HEK293 (cell line): Measurements from ENCODE around the gene RTN4RL2.

Experiments used
- CTCF ChIA-PET: fragments of 350-600 bp; formaldehyde crosslinking; extraction: SDS; loops from one replicate; lab custom pipeline; 2021; ENCODE audit warnings: antibody characterized with exemption; lab: Yijun Ruan, JAX
- POLR2A ChIA-PET: fragments of 300-600 bp; formaldehyde crosslinking; extraction: SDS; loops from one replicate; lab custom pipeline; 2020; ENCODE audit warnings: antibody characterized with exemption, inconsistent platforms; lab: Yijun Ruan, JAX
- H3K27ac ChIP-seq: fragments of 200-500 bp; sonication (Bioruptor generic); 2 replicates; pipeline ENCODE4 v1.5.1; 2014; ENCODE audit warnings: low read depth, low read length, control low read depth, inconsistent platforms; ENCODE audit errors: extremely low read depth
- H3K36me3 ChIP-seq, 2 experiments: fragments of 200-500 bp in 1 of 2; sonication (Bioruptor generic) in 1 of 2; 1 replicate in 1 of 2; 2 replicates in 1 of 2; pipeline ENCODE4 v1.5.1; 2014 to 2017; ENCODE audit warnings: inconsistent platforms in 2 of 2, low read length in 2 of 2; ENCODE audit not compliant: control insufficient read depth in 2 of 2, insufficient read depth in 1 of 2
- H3K4me1 ChIP-seq: fragments of 200-500 bp; sonication (Bioruptor generic); 2 replicates; pipeline ENCODE4 v1.5.1; 2014; ENCODE audit warnings: mild to moderate bottlenecking, low read length, inconsistent platforms; ENCODE audit not compliant: control insufficient read depth, insufficient read depth
- H3K4me3 ChIP-seq: 2 replicates; pipeline ENCODE4 v1.5.1; 2011; ENCODE audit warnings: low read depth, mild to moderate bottlenecking, control low read depth, low read length, moderate library complexity
- H3K9me3 ChIP-seq: fragments of 200-500 bp; sonication (Bioruptor generic); 2 replicates; pipeline ENCODE4 v1.5.1; 2014; ENCODE audit warnings: low read depth, low read length, inconsistent platforms; ENCODE audit not compliant: control insufficient read depth, insufficient read depth
- GLIS2 ChIP-seq: fragments of 450-650 bp; formaldehyde crosslinking; IDR thresholded peaks from 2 replicates; pipeline ENCODE4 v1.5.1; 2016; ENCODE audit warnings: missing biosample characterization, missing genetic modification characterization
- SCRT1 ChIP-seq: fragments of 450-650 bp; formaldehyde crosslinking; IDR thresholded peaks from 2 replicates; pipeline ENCODE4 v1.5.1; 2016; ENCODE audit warnings: missing biosample characterization, missing genetic modification characterization, borderline replicate concordance
- ZIC2 ChIP-seq: fragments of 450-650 bp; formaldehyde crosslinking; IDR thresholded peaks from 2 replicates; pipeline ENCODE4 v1.5.1; 2016; ENCODE audit warnings: missing biosample characterization, missing genetic modification characterization
- ZNF10 ChIP-seq: fragments of 450-650 bp; formaldehyde crosslinking; IDR thresholded peaks from 2 replicates; pipeline ENCODE4 v1.5.1; 2017; ENCODE audit warnings: missing biosample characterization, missing genetic modification characterization
- ZNF2 ChIP-seq: fragments of 450-650 bp; formaldehyde crosslinking; IDR thresholded peaks from 2 replicates; pipeline ENCODE4 v1.5.1; 2016; ENCODE audit warnings: missing biosample characterization, missing genetic modification characterization
- ZNF214 ChIP-seq: fragments of 450-650 bp; formaldehyde crosslinking; IDR thresholded peaks from 2 replicates; pipeline ENCODE4 v1.5.1; 2017; ENCODE audit warnings: missing biosample characterization, mild to moderate bottlenecking, missing genetic modification characterization, borderline replicate concordance
- ZNF239 ChIP-seq: fragments of 450-650 bp; formaldehyde crosslinking; IDR thresholded peaks from 2 replicates; pipeline ENCODE4 v1.5.1; 2016; ENCODE audit warnings: missing biosample characterization, missing genetic modification characterization
- ZNF280D ChIP-seq: fragments of 450-650 bp; formaldehyde crosslinking; IDR thresholded peaks from 2 replicates; pipeline ENCODE4 v1.5.1; 2016; ENCODE audit warnings: missing biosample characterization, missing genetic modification characterization
- ZNF571 ChIP-seq: fragments of 450-650 bp; formaldehyde crosslinking; IDR thresholded peaks from 2 replicates; pipeline ENCODE4 v1.5.0; 2017; ENCODE audit warnings: missing biosample characterization, missing genetic modification characterization
- ZNF610 ChIP-seq: fragments of 450-650 bp; formaldehyde crosslinking; IDR thresholded peaks from 2 replicates; pipeline ENCODE4 v1.5.1; 2016; ENCODE audit warnings: missing biosample characterization, missing genetic modification characterization, borderline replicate concordance
- ZNF677 ChIP-seq: fragments of 450-650 bp; IDR thresholded peaks from 2 replicates; pipeline ENCODE4 v1.5.0; 2018; ENCODE audit warnings: missing biosample characterization, mild to moderate bottlenecking, missing genetic modification characterization, moderate library complexity
- ZNF792 ChIP-seq: fragments of 450-650 bp; formaldehyde crosslinking; IDR thresholded peaks from 2 replicates; pipeline ENCODE4 v1.5.1; 2016; ENCODE audit warnings: missing biosample characterization, missing genetic modification characterization
- ZSCAN23 ChIP-seq: fragments of 450-650 bp; formaldehyde crosslinking; IDR thresholded peaks from 2 replicates; pipeline ENCODE4 v1.5.1; 2016; ENCODE audit warnings: missing biosample characterization, missing genetic modification characterization
- ZSCAN30 ChIP-seq: fragments of 450-650 bp; IDR thresholded peaks from 2 replicates; pipeline ENCODE4 v1.5.1; 2018; ENCODE audit warnings: missing biosample characterization, mild to moderate bottlenecking, missing genetic modification characterization, moderate library complexity
- TF ChIP-seq, protein P1 (sequence below): fragments of 450-650 bp; formaldehyde crosslinking; IDR thresholded peaks from 2 replicates; pipeline ENCODE4 v1.5.1; 2016; ENCODE audit warnings: missing biosample characterization, missing genetic modification characterization
- TF ChIP-seq, protein P2 (sequence below): fragments of 450-650 bp; formaldehyde crosslinking; IDR thresholded peaks from 2 replicates; pipeline ENCODE4 v1.5.1; 2016; ENCODE audit warnings: missing biosample characterization, missing genetic modification characterization
- TF ChIP-seq, protein P3 (sequence below): fragments of 450-650 bp; formaldehyde crosslinking; IDR thresholded peaks from 2 replicates; pipeline ENCODE4 v1.5.1; 2016; ENCODE audit warnings: missing biosample characterization, missing genetic modification characterization, low read depth
- TF ChIP-seq, protein P4 (sequence below): fragments of 450-650 bp; formaldehyde crosslinking; conservative IDR thresholded peaks from 2 replicates; pipeline ENCODE4 v1.5.1; 2016; ENCODE audit warnings: low read depth, missing biosample characterization, missing genetic modification characterization

The RTN4RL2 gene

DNA sequence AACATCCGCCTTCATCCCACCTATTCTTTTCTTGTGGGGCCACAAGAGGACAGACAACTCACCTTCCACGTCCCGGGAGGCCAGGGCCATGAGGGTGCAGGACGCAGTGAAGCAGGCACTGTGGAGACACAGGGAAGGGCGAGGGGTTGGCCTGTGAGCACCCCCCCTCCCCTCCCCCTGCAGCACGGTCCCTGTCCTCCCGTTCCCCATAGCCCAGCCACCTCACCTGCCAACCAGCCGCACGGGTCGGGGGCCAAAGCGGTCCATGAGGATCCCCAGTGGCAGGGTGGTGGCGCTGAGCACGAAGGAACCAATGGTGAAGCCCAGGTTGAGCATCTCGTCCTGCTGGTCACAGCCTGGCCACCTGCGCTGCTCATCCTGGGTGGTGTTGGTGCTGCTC, 40.6 kb downstream of the RTN4RL2 start (continued):
- TF ChIP-seq, protein P1, sequence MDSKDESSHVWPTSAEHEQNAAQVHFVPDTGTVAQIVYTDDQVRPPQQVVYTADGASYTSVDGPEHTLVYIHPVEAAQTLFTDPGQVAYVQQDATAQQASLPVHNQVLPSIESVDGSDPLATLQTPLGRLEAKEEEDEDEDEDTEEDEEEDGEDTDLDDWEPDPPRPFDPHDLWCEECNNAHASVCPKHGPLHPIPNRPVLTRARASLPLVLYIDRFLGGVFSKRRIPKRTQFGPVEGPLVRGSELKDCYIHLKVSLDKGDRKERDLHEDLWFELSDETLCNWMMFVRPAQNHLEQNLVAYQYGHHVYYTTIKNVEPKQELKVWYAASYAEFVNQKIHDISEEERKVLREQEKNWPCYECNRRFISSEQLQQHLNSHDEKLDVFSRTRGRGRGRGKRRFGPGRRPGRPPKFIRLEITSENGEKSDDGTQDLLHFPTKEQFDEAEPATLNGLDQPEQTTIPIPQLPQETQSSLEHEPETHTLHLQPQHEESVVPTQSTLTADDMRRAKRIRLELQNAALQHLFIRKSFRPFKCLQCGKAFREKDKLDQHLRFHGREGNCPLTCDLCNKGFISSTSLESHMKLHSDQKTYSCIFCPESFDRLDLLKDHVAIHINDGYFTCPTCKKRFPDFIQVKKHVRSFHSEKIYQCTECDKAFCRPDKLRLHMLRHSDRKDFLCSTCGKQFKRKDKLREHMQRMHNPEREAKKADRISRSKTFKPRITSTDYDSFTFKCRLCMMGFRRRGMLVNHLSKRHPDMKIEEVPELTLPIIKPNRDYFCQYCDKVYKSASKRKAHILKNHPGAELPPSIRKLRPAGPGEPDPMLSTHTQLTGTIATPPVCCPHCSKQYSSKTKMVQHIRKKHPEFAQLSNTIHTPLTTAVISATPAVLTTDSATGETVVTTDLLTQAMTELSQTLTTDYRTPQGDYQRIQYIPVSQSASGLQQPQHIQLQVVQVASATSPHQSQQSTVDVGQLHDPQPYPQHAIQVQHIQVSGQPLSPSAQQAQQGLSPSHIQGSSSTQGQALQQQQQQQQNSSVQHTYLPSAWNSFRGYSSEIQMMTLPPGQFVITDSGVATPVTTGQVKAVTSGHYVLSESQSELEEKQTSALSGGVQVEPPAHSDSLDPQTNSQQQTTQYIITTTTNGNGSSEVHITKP = no peak
- TF ChIP-seq ZSCAN23 (tag by site-specific recombination) = no peak

- Histone ChIP-seq H3K4me1 (no peaks in the 10 kb centered on the region), H3K36me3 (peaks cover 0 to 9% of the 10 kb centered on the region in 2 experiments; a peak in 1 of 3 replicates), H3K9me3 (no peaks in the 10 kb centered on the region), H3K27ac (no peak overlapping the region), H3K4me3 (no peak overlapping the region)
- ChIA-PET POLR2A (interaction anchor here (0.7 to 1.9 kb wide), 2 partner anchors 9 to 12 kb away, joined by 4 to 7 read pairs; no protein-coding TSS in a partner anchor), CTCF (interaction anchor here (0.8 to 2.6 kb wide), 7 partner anchors 9 to 143 kb away, joined by 3 to 20 read pairs (median 6); no protein-coding TSS in a partner anchor)
- no peak for TF ChIP-seq ZNF792 (tag by site-specific recombination)
- TF ChIP-seq, protein P2, sequence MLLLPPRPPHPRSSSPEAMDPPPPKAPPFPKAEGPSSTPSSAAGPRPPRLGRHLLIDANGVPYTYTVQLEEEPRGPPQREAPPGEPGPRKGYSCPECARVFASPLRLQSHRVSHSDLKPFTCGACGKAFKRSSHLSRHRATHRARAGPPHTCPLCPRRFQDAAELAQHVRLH (tag by site-specific recombination) = no peak
- TF ChIP-seq ZNF10 = no peak
- no peak for TF ChIP-seq ZNF610 (tag by site-specific recombination)
- no peak for TF ChIP-seq ZNF280D (tag by site-specific recombination)
- no peak for TF ChIP-seq ZNF677 (tag by site-specific recombination)
Measured at GRCh38 chr11:57501953-57502352, 41.6 kb downstream of the RTN4RL2 start.

GRCh38 chr11:57502376-57502775, 42.0 kb downstream of the RTN4RL2 start:
- no peak overlapping the region for H3K27ac ChIP-seq
- H3K36me3 ChIP-seq = peaks cover 0 to 9% of the 10 kb centered on the region in 2 experiments; a peak in 1 of 3 replicates
- POLR2A ChIA-PET = interaction anchor here (0.7 to 1.9 kb wide), 2 partner anchors 9 to 12 kb away, joined by 4 to 7 read pairs; no protein-coding TSS in a partner anchor
- no peaks in the 10 kb centered on the region for H3K4me1 ChIP-seq
- no peaks in the 10 kb centered on the region for H3K9me3 ChIP-seq
- H3K4me3 ChIP-seq = no peak overlapping the region
- CTCF ChIA-PET = interaction anchor here (0.8 to 2.6 kb wide), 7 partner anchors 9 to 143 kb away, joined by 3 to 20 read pairs (median 6); no protein-coding TSS in a partner anchor
- no peak for TF ChIP-seq ZNF571 (tag by site-specific recombination)
- no peak for TF ChIP-seq SCRT1 (tag by site-specific recombination)
- no peak for TF ChIP-seq ZNF2 (tag by site-specific recombination)
- TF ChIP-seq ZIC2 (tag by site-specific recombination) = no peak
- TF ChIP-seq GLIS2 = no peak
- TF ChIP-seq, protein P3, sequence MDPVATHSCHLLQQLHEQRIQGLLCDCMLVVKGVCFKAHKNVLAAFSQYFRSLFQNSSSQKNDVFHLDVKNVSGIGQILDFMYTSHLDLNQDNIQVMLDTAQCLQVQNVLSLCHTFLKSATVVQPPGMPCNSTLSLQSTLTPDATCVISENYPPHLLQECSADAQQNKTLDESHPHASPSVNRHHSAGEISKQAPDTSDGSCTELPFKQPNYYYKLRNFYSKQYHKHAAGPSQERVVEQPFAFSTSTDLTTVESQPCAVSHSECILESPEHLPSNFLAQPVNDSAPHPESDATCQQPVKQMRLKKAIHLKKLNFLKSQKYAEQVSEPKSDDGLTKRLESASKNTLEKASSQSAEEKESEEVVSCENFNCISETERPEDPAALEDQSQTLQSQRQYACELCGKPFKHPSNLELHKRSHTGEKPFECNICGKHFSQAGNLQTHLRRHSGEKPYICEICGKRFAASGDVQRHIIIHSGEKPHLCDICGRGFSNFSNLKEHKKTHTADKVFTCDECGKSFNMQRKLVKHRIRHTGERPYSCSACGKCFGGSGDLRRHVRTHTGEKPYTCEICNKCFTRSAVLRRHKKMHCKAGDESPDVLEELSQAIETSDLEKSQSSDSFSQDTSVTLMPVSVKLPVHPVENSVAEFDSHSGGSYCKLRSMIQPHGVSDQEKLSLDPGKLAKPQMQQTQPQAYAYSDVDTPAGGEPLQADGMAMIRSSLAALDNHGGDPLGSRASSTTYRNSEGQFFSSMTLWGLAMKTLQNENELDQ = no peak
- no peak for TF ChIP-seq ZNF239 (tag by site-specific recombination)
- no peak for TF ChIP-seq ZNF214 (tag by site-specific recombination)
- no peak for TF ChIP-seq ZSCAN30 (tag by site-specific recombination)
- TF ChIP-seq, protein P4, sequence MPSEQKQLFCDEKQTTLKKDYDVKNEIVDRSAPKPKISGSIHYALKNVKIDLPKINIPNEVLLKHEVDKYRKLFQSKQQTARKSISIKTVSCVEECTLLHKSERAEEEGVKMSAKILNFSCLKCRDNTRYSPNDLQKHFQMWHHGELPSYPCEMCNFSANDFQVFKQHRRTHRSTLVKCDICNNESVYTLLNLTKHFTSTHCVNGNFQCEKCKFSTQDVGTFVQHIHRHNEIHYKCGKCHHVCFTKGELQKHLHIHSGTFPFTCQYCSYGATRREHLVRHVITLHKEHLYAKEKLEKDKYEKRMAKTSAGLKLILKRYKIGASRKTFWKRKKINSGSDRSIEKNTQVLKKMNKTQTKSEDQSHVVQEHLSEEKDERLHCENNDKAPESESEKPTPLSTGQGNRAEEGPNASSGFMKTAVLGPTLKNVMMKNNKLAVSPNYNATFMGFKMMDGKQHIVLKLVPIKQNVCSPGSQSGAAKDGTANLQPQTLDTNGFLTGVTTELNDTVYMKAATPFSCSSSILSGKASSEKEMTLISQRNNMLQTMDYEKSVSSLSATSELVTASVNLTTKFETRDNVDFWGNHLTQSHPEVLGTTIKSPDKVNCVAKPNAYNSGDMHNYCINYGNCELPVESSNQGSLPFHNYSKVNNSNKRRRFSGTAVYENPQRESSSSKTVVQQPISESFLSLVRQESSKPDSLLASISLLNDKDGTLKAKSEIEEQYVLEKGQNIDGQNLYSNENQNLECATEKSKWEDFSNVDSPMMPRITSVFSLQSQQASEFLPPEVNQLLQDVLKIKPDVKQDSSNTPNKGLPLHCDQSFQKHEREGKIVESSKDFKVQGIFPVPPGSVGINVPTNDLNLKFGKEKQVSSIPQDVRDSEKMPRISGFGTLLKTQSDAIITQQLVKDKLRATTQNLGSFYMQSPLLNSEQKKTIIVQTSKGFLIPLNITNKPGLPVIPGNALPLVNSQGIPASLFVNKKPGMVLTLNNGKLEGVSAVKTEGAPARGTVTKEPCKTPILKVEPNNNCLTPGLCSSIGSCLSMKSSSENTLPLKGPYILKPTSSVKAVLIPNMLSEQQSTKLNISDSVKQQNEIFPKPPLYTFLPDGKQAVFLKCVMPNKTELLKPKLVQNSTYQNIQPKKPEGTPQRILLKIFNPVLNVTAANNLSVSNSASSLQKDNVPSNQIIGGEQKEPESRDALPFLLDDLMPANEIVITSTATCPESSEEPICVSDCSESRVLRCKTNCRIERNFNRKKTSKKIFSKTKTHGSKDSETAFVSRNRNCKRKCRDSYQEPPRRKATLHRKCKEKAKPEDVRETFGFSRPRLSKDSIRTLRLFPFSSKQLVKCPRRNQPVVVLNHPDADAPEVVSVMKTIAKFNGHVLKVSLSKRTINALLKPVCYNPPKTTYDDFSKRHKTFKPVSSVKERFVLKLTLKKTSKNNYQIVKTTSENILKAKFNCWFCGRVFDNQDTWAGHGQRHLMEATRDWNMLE (tag by site-specific recombination) = no peak
